Stimulated activated CD8-positive, alpha-beta memory T cell treated with anti-CD3 and anti-CD28 coated beads, Interleukin-15, amount 100 ng/mL, for 1 hour (primary cell): ENCODE measurements around the gene ECPAS.
A peak's percentile ranks its signal among the peaks of the same experiment; 100 is the strongest.
"Not testable (repeated sequence)": the region's sequence is repeated elsewhere in the genome, so short reads cannot be mapped to it uniquely, and the experiment has no call there.

Experiments used
- DNase-seq: peaks from one replicate; pipeline ENCODE4 v3.0.0-alpha.2; 2020; ENCODE audit warnings: low read depth

Gene ECPAS

GRCh38 chr9:111483858-111484571, at the start of gene ECPAS:
Gene ECPAS (minus strand): TSS chr9:111484383. CDS start chr9:111472918, 11,465 bp downstream.
- peak; percentile 27 for DNase-seq

- DNase-seq, result no peak
Observed at GRCh38 chr9:111533099-111533790, 49.1 kb upstream of the ECPAS start.

GRCh38 chr9:111531716-111532115, 47.5 kb upstream of the ECPAS start:
- DNase-seq, result no peak

- DNase-seq, result no peak
Observed at GRCh38 chr9:111529787-111530186, 45.6 kb upstream of the ECPAS start.

- DNase-seq, result no peak
Observed at GRCh38 chr9:111527347-111527746, 43.2 kb upstream of the ECPAS start.

GRCh38 chr9:111525056-111525977, 41.1 kb upstream of the ECPAS start, which contains the start of gene ZNF483:
Gene ZNF483 (plus strand): TSS chr9:111525179. CDS start chr9:111527396, 2,217 bp downstream.
- peak; percentile 45 for DNase-seq

- no peak for DNase-seq
Observed at GRCh38 chr9:111524731-111525055, 40.5 kb upstream of the ECPAS start.

- no peak for DNase-seq
Observed at GRCh38 chr9:111516061-111516465, 31.9 kb upstream of the ECPAS start.

GRCh38 chr9:111514967-111515366, 30.8 kb upstream of the ECPAS start:
- no peak for DNase-seq

GRCh38 chr9:111511581-111511980, 27.4 kb upstream of the ECPAS start:
- DNase-seq, result not testable (repeated sequence)

- DNase-seq, result no peak
Observed at GRCh38 chr9:111502506-111502905, 18.3 kb upstream of the ECPAS start.

GRCh38 chr9:111501648-111502047, 17.5 kb upstream of the ECPAS start:
- no peak for DNase-seq

GRCh38 chr9:111501005-111501562, 16.9 kb upstream of the ECPAS start:
- DNase-seq, result no peak

GRCh38 chr9:111497196-111497595, 13.0 kb upstream of the ECPAS start:
- not testable (repeated sequence) for DNase-seq

GRCh38 chr9:111484572-111484894, 350 bp upstream of the ECPAS start:
- DNase-seq, result no peak

GRCh38 chr9:111483439-111483857, 735 bp downstream of the ECPAS start:
- DNase-seq, result no peak

- peak; percentile 32 for DNase-seq
Observed at GRCh38 chr9:111482694-111483438, 1.3 kb downstream of the ECPAS start.

- no peak for DNase-seq
Observed at GRCh38 chr9:111481885-111482636, 2.1 kb downstream of the ECPAS start.

- DNase-seq, result no peak
Observed at GRCh38 chr9:111477677-111478076, 6.5 kb downstream of the ECPAS start.

- no peak for DNase-seq
Observed at GRCh38 chr9:111475195-111475594, 9.0 kb downstream of the ECPAS start.

- no peak for DNase-seq
Observed at GRCh38 chr9:111474385-111474784, 9.8 kb downstream of the ECPAS start.
